Measurements from ENCODE around the gene TNXB. TPM values are rescaled to one million over a fixed set of nuclear protein-coding genes. Genes with fewer than 3 reads are reported as not detected.

Gene TNXB
- total RNA-seq, 4 donors from 2014 or later, result 42.2 to 112 (median 80.9) TPM

DNA sequence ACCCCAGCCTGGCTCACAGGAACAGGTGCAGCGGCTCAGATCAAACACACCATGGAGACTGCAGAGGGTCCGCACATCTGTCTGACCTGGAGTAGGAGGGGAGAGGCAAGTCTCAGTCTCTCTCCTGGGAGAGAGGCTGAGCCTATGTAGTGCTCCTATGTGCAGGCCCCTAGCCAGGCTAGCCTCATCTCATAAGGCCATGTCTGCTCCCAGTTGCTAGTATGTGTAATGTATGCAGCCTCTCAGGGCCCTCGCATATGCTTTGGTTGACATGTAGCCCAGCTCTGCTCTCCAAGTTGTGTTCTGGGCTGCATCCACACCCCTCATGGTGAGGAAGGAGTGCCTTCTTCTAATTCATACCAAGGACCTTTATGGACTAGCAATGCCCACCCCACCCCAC lies 11.8 kb downstream of the TNXB start:
- 80 to 89% methylated on average over 1 of the region's 3 CpGs for WGBS, 2 donors
- no peak for DNase-seq
- H3K27me3 ChIP-seq, result peaks cover 4% of the 10 kb centered on the region
- no peak for TF ChIP-seq POLR2A (IDR thresholded peaks at IDR 0.05)
- TF ChIP-seq, protein P1, sequence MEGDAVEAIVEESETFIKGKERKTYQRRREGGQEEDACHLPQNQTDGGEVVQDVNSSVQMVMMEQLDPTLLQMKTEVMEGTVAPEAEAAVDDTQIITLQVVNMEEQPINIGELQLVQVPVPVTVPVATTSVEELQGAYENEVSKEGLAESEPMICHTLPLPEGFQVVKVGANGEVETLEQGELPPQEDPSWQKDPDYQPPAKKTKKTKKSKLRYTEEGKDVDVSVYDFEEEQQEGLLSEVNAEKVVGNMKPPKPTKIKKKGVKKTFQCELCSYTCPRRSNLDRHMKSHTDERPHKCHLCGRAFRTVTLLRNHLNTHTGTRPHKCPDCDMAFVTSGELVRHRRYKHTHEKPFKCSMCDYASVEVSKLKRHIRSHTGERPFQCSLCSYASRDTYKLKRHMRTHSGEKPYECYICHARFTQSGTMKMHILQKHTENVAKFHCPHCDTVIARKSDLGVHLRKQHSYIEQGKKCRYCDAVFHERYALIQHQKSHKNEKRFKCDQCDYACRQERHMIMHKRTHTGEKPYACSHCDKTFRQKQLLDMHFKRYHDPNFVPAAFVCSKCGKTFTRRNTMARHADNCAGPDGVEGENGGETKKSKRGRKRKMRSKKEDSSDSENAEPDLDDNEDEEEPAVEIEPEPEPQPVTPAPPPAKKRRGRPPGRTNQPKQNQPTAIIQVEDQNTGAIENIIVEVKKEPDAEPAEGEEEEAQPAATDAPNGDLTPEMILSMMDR (IDR thresholded peaks at IDR 0.05), result no peak
- peaks cover 23% of the 10 kb centered on the region in 2 donors for H3K4me1 ChIP-seq
- intact Hi-C loops (cut with DNase I), result no loop called here
- H3K27ac ChIP-seq, result no peak overlapping the region
- H3K9me3 ChIP-seq, result no peaks in the 10 kb centered on the region
- H3K4me3 ChIP-seq (replicated peaks in 1 of 3), result no peak overlapping the region
- H3K36me3 ChIP-seq, result peaks cover 0 to 5% of the 10 kb centered on the region in 2 donors

DNA sequence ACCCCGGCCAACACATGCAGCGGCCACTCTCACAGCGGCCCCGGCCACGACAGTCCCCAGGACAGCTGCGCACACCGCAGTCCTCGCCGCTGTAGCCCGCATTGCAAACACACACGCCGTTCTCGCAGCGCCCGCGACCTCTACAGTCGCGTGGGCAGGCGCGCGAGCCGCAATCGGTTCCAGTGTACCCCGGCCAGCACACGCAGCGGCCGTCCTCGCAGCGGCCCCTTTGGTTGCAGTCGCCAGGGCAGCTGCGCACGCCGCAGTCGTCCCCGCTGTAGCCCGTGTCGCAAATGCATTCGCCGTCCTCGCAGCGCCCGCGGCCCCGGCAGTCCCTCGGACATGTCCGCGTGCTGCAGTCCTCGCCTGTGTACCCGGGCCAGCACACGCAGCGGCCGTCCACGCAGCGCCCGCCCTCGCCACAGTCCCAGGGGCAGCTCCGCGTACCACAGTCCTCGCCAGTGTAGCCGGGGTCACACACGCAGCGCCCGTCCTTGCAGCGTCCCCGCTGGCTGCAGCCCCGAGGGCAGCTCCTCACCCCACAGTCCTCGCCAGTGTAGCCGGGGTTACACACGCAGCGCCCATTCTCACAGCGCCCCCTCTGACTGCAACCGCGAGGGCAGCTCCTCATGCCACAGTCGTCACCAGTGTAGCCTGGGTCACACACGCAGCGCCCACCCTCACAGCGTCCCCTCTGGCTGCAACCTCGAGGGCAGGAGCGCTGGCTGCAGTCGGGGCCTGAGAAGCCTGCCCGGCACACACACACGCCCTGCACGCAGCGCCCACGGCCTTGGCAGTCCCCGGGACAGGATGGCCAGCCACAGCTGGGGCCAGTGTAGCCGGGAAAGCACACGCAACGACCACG lies 12.5 kb downstream of the TNXB start:
- TF ChIP-seq POLR2A (IDR thresholded peaks at IDR 0.05), result no peak
- TF ChIP-seq, protein P1 (IDR thresholded peaks at IDR 0.05), result no peak
- H3K4me3 ChIP-seq (replicated peaks in 1 of 3), result no peak overlapping the region
- H3K27ac ChIP-seq, result no peak overlapping the region

GRCh38 chr6:32096087-32096393 lies 13.1 kb downstream of the TNXB start:
- H3K36me3 ChIP-seq, result peaks cover 0 to 5% of the 10 kb centered on the region in 2 donors
- DNase-seq, result no peak
- no peak overlapping the region for H3K4me3 ChIP-seq (replicated peaks in 1 of 3)
- TF ChIP-seq, protein P1 (IDR thresholded peaks at IDR 0.05), result no peak
- no peak for TF ChIP-seq POLR2A (IDR thresholded peaks at IDR 0.05)
- H3K27me3 ChIP-seq, result peaks cover 4% of the 10 kb centered on the region
- H3K9me3 ChIP-seq, result no peaks in the 10 kb centered on the region
- H3K4me1 ChIP-seq, result peaks cover 29 to 34% of the 10 kb centered on the region in 2 donors
- intact Hi-C loops (cut with DNase I), result no loop called here
- no peak overlapping the region for H3K27ac ChIP-seq
- WGBS, 2 donors, result 45 to 67% methylated on average over 4 to 10 of the region's 36 CpGs

More for the DNA sequence above, 12.5 kb downstream of the TNXB start:
- Histone ChIP-seq H3K9me3 (no peaks in the 10 kb centered on the region), H3K27me3 (peaks cover 4% of the 10 kb centered on the region), H3K36me3 (peaks cover 0 to 5% of the 10 kb centered on the region in 2 donors), H3K4me1 (peaks cover 29 to 30% of the 10 kb centered on the region in 2 donors)
- 56 to 71% methylated on average over 24 to 41 of the region's 90 CpGs for WGBS, 2 donors
- no peak for DNase-seq
- intact Hi-C loops (cut with DNase I), result no loop called here

- H3K4me3 ChIP-seq (replicated peaks in 1 of 3), result no peak overlapping the region
- H3K27me3 ChIP-seq, result peaks cover 4% of the 10 kb centered on the region
- H3K27ac ChIP-seq, result no peak overlapping the region
- DNase-seq, result no peak
- peaks cover 0 to 5% of the 10 kb centered on the region in 2 donors for H3K36me3 ChIP-seq
- intact Hi-C loops (cut with DNase I), result no loop called here
- TF ChIP-seq, protein P1 (IDR thresholded peaks at IDR 0.05), result no peak
- no peak for TF ChIP-seq POLR2A (IDR thresholded peaks at IDR 0.05)
- no peaks in the 10 kb centered on the region for H3K9me3 ChIP-seq
- H3K4me1 ChIP-seq, result peaks cover 29 to 34% of the 10 kb centered on the region in 2 donors
- WGBS, 2 donors, result 54 to 83% methylated on average over 10 to 12 of the region's 30 CpGs
These were observed 13.6 kb downstream of the TNXB start for GRCh38 chr6:32095338-32096086.
